HepG2 (cell line): Measurements from ENCODE around the gene EFNA3. TPM values are rescaled to one million over a fixed set of nuclear protein-coding genes. Genes with fewer than 3 reads are reported as not detected.

Experiments
- NRL ChIP-seq: sonication (generic); formaldehyde crosslinking; IDR thresholded peaks from 2 replicates; pipeline ENCODE4 v1.5.0; 2020; ENCODE audit warnings: missing genetic modification reagents, mild to moderate bottlenecking, moderate library complexity, borderline replicate concordance
- PRMT3 ChIP-seq: sonication (generic); formaldehyde crosslinking; IDR thresholded peaks from 2 replicates; pipeline ENCODE4 v1.8.1; 2022; ENCODE audit warnings: low read depth, mild to moderate bottlenecking, moderate library complexity, missing genetic modification reagents, borderline replicate concordance
- RFX5 ChIP-seq: IDR thresholded peaks from 2 replicates; pipeline ENCODE4 v1.6.1; 2011; ENCODE audit warnings: low read depth, low read length, improper control_type of control experiment
- ZFX ChIP-seq: sonication (generic); formaldehyde crosslinking; IDR thresholded peaks from 2 replicates; pipeline ENCODE4 v1.4.0; 2020; ENCODE audit warnings: mild to moderate bottlenecking, low read depth, missing genetic modification reagents, moderate library complexity
- ZNF124 ChIP-seq: sonication (generic); formaldehyde crosslinking; IDR thresholded peaks from 2 replicates; pipeline ENCODE4 v1.4.0; 2020; ENCODE audit warnings: missing genetic modification reagents
- ZNF160 ChIP-seq: sonication (generic); formaldehyde crosslinking; IDR thresholded peaks from 2 replicates; pipeline ENCODE4 v1.8.0; 2022; ENCODE audit warnings: mild to moderate bottlenecking, inconsistent platforms, missing genetic modification reagents
- polyA plus RNA-seq, 8 experiments: library from polyadenylated mRNA; depleted of rRNA in 3 of 8; stranded (reverse) in 7 of 8; unstranded in 1 of 8; fragments of >200 nt; fragmentation: Illumina TruSeq in 4 of 8; extraction: Trizol in 4 of 8; gene quantifications; 2 replicates each; pipeline versions ENCODE4 v1.2.1 to v1.2.3, GENCODE V29; 2011 to 2016; ENCODE audit warnings: low read depth in 4 of 8, missing spikeins in 1 of 8, mixed read lengths in 1 of 8; ENCODE audit not compliant: insufficient read depth in 1 of 8
- total RNA-seq, 5 experiments: library from RNA; depleted of rRNA; stranded (reverse); fragments of >200 nt; fragmentation: Illumina TruSeq; extraction: Trizol; gene quantifications; 2 replicates each; pipeline ENCODE4 v1.2.3, GENCODE V29; 2016; ENCODE audit warnings: low read depth in 1 of 5
- TF ChIP-seq, protein P1 (sequence below): sonication (generic); formaldehyde crosslinking; IDR thresholded peaks from 2 replicates; pipeline ENCODE4 v1.4.0; 2020; ENCODE audit warnings: missing genetic modification reagents, borderline replicate concordance
- TF ChIP-seq, protein P2 (sequence below): IDR thresholded peaks from 2 replicates; pipeline ENCODE4 v1.6.1; 2012; ENCODE audit warnings: low read length, improper control_type of control experiment
- TF ChIP-seq, protein P3 (sequence below): sonication (generic); formaldehyde crosslinking; IDR thresholded peaks from 2 replicates; pipeline ENCODE4 v1.8.1; 2022; ENCODE audit warnings: mild to moderate bottlenecking, missing genetic modification reagents
- TF ChIP-seq, protein P4 (sequence below): sonication (generic); formaldehyde crosslinking; IDR thresholded peaks from 2 replicates; pipeline ENCODE4 v1.5.1; 2020; ENCODE audit warnings: mild to moderate bottlenecking, missing genetic modification reagents
- TF ChIP-seq, protein P5 (sequence below): sonication (generic); formaldehyde crosslinking; IDR thresholded peaks from 2 replicates; pipeline ENCODE4 v1.5.1; 2020; ENCODE audit warnings: mild to moderate bottlenecking, missing genetic modification reagents, borderline replicate concordance

Gene EFNA3
- total and polyA plus RNA-seq, 2 of the 13 experiments (the other 11 are each of a cell fraction or from before 2014, with no cell fraction given), result 1.0 to 5.7 TPM

DNA sequence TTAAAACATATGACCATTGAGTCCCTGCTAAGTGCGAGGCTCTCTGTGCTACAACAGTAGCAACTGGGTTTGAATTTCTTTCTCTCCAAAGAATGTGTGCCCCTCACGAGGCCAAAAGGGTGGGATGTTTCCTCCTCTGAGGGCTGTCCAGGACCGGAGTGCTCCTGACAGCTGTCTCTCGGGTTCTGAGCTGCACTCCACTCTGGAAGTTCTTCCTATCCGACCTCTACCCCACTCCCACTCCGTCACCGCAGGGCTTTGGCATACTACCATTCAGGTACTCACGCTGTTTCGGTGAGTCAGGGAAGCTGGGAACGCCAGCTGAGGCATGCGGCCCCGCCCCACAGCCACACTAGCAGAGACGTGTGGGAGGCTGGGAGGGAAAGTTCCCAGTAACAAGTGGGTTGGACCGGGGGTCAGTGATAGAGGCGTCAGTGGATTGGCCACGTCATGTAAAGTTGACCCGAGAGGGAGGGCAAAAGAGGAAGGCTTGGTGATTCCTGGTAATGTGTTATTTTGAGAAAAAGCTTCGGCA is 56.3 kb downstream of the EFNA3 start (continued):
- TF ChIP-seq, protein P1, sequence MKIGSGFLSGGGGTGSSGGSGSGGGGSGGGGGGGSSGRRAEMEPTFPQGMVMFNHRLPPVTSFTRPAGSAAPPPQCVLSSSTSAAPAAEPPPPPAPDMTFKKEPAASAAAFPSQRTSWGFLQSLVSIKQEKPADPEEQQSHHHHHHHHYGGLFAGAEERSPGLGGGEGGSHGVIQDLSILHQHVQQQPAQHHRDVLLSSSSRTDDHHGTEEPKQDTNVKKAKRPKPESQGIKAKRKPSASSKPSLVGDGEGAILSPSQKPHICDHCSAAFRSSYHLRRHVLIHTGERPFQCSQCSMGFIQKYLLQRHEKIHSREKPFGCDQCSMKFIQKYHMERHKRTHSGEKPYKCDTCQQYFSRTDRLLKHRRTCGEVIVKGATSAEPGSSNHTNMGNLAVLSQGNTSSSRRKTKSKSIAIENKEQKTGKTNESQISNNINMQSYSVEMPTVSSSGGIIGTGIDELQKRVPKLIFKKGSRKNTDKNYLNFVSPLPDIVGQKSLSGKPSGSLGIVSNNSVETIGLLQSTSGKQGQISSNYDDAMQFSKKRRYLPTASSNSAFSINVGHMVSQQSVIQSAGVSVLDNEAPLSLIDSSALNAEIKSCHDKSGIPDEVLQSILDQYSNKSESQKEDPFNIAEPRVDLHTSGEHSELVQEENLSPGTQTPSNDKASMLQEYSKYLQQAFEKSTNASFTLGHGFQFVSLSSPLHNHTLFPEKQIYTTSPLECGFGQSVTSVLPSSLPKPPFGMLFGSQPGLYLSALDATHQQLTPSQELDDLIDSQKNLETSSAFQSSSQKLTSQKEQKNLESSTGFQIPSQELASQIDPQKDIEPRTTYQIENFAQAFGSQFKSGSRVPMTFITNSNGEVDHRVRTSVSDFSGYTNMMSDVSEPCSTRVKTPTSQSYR (CRISPR knock-in tag), result peak; percentile 31; the same call in 1 of the 2 replicates
- no peak; the same call in 1 of the 2 replicates for TF ChIP-seq RFX5
- TF ChIP-seq ZNF124 (CRISPR knock-in tag), result peak; percentile 30; the same call in 1 of the 2 replicates
- TF ChIP-seq ZNF160 (CRISPR knock-in tag), result peak; percentile 72; the same call in 1 of the 2 replicates
- TF ChIP-seq, protein P2, sequence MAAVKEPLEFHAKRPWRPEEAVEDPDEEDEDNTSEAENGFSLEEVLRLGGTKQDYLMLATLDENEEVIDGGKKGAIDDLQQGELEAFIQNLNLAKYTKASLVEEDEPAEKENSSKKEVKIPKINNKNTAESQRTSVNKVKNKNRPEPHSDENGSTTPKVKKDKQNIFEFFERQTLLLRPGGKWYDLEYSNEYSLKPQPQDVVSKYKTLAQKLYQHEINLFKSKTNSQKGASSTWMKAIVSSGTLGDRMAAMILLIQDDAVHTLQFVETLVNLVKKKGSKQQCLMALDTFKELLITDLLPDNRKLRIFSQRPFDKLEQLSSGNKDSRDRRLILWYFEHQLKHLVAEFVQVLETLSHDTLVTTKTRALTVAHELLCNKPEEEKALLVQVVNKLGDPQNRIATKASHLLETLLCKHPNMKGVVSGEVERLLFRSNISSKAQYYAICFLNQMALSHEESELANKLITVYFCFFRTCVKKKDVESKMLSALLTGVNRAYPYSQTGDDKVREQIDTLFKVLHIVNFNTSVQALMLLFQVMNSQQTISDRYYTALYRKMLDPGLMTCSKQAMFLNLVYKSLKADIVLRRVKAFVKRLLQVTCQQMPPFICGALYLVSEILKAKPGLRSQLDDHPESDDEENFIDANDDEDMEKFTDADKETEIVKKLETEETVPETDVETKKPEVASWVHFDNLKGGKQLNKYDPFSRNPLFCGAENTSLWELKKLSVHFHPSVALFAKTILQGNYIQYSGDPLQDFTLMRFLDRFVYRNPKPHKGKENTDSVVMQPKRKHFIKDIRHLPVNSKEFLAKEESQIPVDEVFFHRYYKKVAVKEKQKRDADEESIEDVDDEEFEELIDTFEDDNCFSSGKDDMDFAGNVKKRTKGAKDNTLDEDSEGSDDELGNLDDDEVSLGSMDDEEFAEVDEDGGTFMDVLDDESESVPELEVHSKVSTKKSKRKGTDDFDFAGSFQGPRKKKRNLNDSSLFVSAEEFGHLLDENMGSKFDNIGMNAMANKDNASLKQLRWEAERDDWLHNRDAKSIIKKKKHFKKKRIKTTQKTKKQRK, result no peak
- no peak; the same call in 1 of the 2 replicates for TF ChIP-seq ZFX
- no peak for TF ChIP-seq PRMT3 (CRISPR knock-in tag)
- TF ChIP-seq NRL, result no peak
- TF ChIP-seq, protein P3, sequence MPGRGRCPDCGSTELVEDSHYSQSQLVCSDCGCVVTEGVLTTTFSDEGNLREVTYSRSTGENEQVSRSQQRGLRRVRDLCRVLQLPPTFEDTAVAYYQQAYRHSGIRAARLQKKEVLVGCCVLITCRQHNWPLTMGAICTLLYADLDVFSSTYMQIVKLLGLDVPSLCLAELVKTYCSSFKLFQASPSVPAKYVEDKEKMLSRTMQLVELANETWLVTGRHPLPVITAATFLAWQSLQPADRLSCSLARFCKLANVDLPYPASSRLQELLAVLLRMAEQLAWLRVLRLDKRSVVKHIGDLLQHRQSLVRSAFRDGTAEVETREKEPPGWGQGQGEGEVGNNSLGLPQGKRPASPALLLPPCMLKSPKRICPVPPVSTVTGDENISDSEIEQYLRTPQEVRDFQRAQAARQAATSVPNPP (CRISPR knock-in tag), result 0 out of 2 replicates have a peak, but pooled peaks have one; percentile 12
- TF ChIP-seq, protein P4, sequence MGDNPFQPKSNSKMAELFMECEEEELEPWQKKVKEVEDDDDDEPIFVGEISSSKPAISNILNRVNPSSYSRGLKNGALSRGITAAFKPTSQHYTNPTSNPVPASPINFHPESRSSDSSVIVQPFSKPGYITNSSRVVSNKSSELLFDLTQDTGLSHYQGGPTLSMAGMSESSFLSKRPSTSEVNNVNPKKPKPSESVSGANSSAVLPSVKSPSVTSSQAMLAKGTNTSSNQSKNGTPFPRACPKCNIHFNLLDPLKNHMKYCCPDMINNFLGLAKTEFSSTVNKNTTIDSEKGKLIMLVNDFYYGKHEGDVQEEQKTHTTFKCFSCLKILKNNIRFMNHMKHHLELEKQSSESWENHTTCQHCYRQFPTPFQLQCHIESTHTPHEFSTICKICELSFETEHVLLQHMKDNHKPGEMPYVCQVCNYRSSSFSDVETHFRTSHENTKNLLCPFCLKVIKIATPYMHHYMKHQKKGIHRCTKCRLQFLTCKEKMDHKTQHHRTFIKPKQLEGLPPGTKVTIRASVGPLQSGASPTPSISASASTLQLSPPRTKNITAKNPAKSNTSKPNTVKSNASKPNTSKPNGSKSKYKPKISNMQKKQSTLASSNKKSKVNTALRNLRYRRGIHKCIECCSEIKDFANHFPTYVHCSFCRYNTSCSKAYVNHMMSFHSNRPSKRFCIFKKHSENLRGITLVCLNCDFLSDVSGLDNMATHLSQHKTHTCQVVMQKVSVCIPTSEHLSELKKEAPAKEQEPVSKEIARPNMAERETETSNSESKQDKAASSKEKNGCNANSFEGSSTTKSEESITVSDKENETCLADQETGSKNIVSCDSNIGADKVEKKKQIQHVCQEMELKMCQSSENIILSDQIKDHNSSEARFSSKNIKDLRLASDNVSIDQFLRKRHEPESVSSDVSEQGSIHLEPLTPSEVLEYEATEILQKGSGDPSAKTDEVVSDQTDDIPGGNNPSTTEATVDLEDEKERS (CRISPR knock-in tag), result no peak
- TF ChIP-seq, protein P5, sequence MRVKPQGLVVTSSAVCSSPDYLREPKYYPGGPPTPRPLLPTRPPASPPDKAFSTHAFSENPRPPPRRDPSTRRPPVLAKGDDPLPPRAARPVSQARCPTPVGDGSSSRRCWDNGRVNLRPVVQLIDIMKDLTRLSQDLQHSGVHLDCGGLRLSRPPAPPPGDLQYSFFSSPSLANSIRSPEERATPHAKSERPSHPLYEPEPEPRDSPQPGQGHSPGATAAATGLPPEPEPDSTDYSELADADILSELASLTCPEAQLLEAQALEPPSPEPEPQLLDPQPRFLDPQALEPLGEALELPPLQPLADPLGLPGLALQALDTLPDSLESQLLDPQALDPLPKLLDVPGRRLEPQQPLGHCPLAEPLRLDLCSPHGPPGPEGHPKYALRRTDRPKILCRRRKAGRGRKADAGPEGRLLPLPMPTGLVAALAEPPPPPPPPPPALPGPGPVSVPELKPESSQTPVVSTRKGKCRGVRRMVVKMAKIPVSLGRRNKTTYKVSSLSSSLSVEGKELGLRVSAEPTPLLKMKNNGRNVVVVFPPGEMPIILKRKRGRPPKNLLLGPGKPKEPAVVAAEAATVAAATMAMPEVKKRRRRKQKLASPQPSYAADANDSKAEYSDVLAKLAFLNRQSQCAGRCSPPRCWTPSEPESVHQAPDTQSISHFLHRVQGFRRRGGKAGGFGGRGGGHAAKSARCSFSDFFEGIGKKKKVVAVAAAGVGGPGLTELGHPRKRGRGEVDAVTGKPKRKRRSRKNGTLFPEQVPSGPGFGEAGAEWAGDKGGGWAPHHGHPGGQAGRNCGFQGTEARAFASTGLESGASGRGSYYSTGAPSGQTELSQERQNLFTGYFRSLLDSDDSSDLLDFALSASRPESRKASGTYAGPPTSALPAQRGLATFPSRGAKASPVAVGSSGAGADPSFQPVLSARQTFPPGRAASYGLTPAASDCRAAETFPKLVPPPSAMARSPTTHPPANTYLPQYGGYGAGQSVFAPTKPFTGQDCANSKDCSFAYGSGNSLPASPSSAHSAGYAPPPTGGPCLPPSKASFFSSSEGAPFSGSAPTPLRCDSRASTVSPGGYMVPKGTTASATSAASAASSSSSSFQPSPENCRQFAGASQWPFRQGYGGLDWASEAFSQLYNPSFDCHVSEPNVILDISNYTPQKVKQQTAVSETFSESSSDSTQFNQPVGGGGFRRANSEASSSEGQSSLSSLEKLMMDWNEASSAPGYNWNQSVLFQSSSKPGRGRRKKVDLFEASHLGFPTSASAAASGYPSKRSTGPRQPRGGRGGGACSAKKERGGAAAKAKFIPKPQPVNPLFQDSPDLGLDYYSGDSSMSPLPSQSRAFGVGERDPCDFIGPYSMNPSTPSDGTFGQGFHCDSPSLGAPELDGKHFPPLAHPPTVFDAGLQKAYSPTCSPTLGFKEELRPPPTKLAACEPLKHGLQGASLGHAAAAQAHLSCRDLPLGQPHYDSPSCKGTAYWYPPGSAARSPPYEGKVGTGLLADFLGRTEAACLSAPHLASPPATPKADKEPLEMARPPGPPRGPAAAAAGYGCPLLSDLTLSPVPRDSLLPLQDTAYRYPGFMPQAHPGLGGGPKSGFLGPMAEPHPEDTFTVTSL (CRISPR knock-in tag), result no peak; the same call in 1 of the 2 replicates
